ENCODE results near the gene NPAS3. TPM values are rescaled to one million over a fixed set of nuclear protein-coding genes. Genes with fewer than 3 reads are reported as not detected.

Gene NPAS3
- total RNA-seq, 2 donors from 2014 or later: 1.1 to 1.8 TPM

DNA sequence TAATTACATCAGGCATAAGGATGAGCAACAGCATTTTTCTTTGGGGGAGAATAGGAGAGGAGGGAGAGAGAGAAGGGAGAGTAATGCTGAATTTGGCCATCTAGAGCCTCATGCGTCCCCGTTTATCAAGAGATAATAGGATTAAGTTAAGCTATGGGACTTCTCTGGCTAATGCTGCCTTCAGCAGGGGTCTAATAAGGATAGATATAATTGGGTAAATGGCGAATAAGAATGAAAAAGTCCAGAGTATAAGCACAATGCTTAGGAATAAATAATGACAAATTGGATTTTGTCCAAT, 542.2 kb downstream of the NPAS3 start:
- H3K27me3 ChIP-seq (replicated peaks; ENCODE audit: insufficient read depth): no peaks in the 10 kb centered on the region
- H3K4me1 ChIP-seq (replicated peaks): no peaks in the 10 kb centered on the region
- DNase-seq (ENCODE audit: low spot score): no peak
- no peaks in the 10 kb centered on the region for H3K36me3 ChIP-seq
- TF ChIP-seq, protein P1, sequence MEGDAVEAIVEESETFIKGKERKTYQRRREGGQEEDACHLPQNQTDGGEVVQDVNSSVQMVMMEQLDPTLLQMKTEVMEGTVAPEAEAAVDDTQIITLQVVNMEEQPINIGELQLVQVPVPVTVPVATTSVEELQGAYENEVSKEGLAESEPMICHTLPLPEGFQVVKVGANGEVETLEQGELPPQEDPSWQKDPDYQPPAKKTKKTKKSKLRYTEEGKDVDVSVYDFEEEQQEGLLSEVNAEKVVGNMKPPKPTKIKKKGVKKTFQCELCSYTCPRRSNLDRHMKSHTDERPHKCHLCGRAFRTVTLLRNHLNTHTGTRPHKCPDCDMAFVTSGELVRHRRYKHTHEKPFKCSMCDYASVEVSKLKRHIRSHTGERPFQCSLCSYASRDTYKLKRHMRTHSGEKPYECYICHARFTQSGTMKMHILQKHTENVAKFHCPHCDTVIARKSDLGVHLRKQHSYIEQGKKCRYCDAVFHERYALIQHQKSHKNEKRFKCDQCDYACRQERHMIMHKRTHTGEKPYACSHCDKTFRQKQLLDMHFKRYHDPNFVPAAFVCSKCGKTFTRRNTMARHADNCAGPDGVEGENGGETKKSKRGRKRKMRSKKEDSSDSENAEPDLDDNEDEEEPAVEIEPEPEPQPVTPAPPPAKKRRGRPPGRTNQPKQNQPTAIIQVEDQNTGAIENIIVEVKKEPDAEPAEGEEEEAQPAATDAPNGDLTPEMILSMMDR (IDR thresholded peaks at IDR 0.05): no peak
- TF ChIP-seq POLR2A (IDR thresholded peaks at IDR 0.05): no peak
- H3K4me3 ChIP-seq: no peak overlapping the region
- H3K9me3 ChIP-seq: no peaks in the 10 kb centered on the region
- no peak overlapping the region for H3K27ac ChIP-seq
- WGBS: 94% methylated on average over 3 of the region's 3 CpGs
- intact Hi-C loops (cut with DNase I): no loop called here

DNA sequence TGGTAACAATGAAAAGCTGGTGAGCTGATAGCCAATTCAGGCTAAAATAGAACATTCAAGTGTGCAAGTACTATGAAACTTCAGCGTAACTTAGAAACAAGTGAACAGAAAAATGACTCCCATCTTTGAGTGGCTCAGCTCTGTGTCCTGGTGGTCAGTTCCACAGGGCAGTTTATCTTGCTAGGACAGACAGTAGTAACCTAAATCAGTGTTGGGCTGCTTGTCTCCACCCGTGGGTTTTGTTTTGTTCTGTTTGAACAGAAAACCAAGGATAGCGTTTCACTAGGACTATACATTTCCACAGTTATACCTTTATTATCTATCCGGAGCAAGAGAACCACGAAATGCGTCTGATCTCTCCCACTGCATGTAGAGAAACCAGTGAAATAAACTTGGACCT, 544.4 kb downstream of the NPAS3 start:
- intact Hi-C loops (cut with DNase I): no loop called here
- 91% methylated on average over 6 of the region's 6 CpGs for WGBS
- H3K27ac ChIP-seq: no peak overlapping the region
- no peaks in the 10 kb centered on the region for H3K36me3 ChIP-seq
- H3K4me1 ChIP-seq (replicated peaks): no peaks in the 10 kb centered on the region
- H3K27me3 ChIP-seq (replicated peaks; ENCODE audit: insufficient read depth): no peaks in the 10 kb centered on the region
- no peak for DNase-seq (ENCODE audit: low spot score)
- H3K4me3 ChIP-seq: no peak overlapping the region
- TF ChIP-seq POLR2A (IDR thresholded peaks at IDR 0.05) (no peak), POLR2AphosphoS5 (IDR thresholded peaks at IDR 0.05) (no peak)
- TF ChIP-seq, protein P1 (IDR thresholded peaks at IDR 0.05): no peak
- H3K9me3 ChIP-seq: no peaks in the 10 kb centered on the region

DNA sequence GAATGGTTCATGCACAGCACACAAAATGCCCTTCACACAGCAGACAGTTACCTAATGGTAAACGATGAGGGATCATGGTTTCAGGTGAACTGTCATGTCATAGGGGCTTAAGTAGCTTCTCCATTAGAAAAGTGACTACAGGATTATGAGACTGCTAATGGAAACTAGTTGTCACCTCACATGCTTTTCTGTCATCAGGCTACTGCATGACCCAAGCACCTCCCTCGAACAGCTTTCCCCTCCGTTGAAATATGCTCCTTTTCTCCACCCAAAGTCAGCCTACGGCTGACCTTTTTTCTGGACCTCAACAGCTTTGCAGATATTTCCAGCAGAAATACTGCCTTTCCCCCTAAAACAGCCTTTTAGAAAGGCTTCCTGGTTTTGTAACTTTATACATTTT, 544.9 kb downstream of the NPAS3 start:
- whole genome bisulfite sequencing: 85% methylated on average over 4 of the region's 4 CpGs
- DNase-seq (ENCODE audit: low spot score): no peak
- intact Hi-C loops (cut with DNase I): no loop called here

DNA sequence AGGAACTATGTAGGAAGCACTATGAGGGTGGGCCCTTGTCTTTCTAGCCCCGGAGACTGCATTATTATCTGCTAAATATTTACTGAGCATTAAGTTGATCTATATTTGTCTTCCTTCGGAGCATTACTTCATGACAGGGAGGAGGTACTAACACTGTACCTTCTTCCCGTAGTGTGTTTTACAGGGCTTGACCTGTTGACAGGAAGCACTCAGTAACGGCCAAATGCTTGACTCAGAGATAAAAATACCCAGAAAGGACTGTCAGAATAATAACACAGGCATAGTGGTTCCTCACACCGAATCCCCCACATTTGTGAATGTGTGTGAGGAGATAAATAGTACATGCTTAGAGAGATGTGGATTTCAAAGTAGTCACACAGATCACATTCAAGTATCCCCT, 545.6 kb downstream of the NPAS3 start:
- H3K4me3 ChIP-seq: no peak overlapping the region
- no peak overlapping the region for H3K27ac ChIP-seq
- no peaks in the 10 kb centered on the region for H3K9me3 ChIP-seq
- H3K4me1 ChIP-seq (replicated peaks): no peaks in the 10 kb centered on the region
- 27% methylated on average over 5 of the region's 5 CpGs for whole genome bisulfite sequencing
- no peaks in the 10 kb centered on the region for H3K36me3 ChIP-seq
- intact Hi-C loops (cut with DNase I): no loop called here
- no peaks in the 10 kb centered on the region for H3K27me3 ChIP-seq (replicated peaks; ENCODE audit: insufficient read depth)
- TF ChIP-seq POLR2AphosphoS5 (IDR thresholded peaks at IDR 0.05) (no peak), POLR2A (IDR thresholded peaks at IDR 0.05) (no peak)
- TF ChIP-seq, protein P1 (IDR thresholded peaks at IDR 0.05): no peak
- DNase-seq (ENCODE audit: low spot score): no peak

More for the DNA sequence above, 544.9 kb downstream of the NPAS3 start:
- no peak overlapping the region for H3K27ac ChIP-seq
- H3K36me3 ChIP-seq: no peaks in the 10 kb centered on the region
- no peak overlapping the region for H3K4me3 ChIP-seq
- no peaks in the 10 kb centered on the region for H3K9me3 ChIP-seq
- H3K27me3 ChIP-seq (replicated peaks; ENCODE audit: insufficient read depth): no peaks in the 10 kb centered on the region
- no peak for TF ChIP-seq POLR2A (IDR thresholded peaks at IDR 0.05)
- TF ChIP-seq, protein P1 (IDR thresholded peaks at IDR 0.05): no peak
- no peak for TF ChIP-seq POLR2AphosphoS5 (IDR thresholded peaks at IDR 0.05)
- no peaks in the 10 kb centered on the region for H3K4me1 ChIP-seq (replicated peaks)

GRCh38 chr14:33486332-33486890, 547.7 kb downstream of the NPAS3 start:
- no peaks in the 10 kb centered on the region for H3K36me3 ChIP-seq
- no peaks in the 10 kb centered on the region for H3K4me1 ChIP-seq (replicated peaks)
- no peak overlapping the region for H3K27ac ChIP-seq
- no peak for DNase-seq (ENCODE audit: low spot score)
- TF ChIP-seq POLR2AphosphoS5 (IDR thresholded peaks at IDR 0.05) (no peak), POLR2A (IDR thresholded peaks at IDR 0.05) (no peak)
- TF ChIP-seq, protein P1 (IDR thresholded peaks at IDR 0.05): no peak
- 45% methylated on average over 2 of the region's 2 CpGs for WGBS
- H3K4me3 ChIP-seq: no peak overlapping the region
- H3K9me3 ChIP-seq: no peaks in the 10 kb centered on the region
- intact Hi-C loops (cut with DNase I): no loop called here
- no peaks in the 10 kb centered on the region for H3K27me3 ChIP-seq (replicated peaks; ENCODE audit: insufficient read depth)
